HepG2 (cell line): ENCODE results near the gene FHDC1. TPM values are rescaled to one million over a fixed set of nuclear protein-coding genes. Genes with fewer than 3 reads are reported as not detected.

ENCODE experiments used
- ATAC-seq: fragments of 200-7000 bp; cut with Tn5 transposase; 3 replicates; pipeline ENCODE4 v1.9.1; 2020; ENCODE audit warnings: mild to moderate bottlenecking, moderate library complexity
- BruUV-seq: library from RNA; stranded (reverse); fragments of 400-500 nt; replicated peaks from 2 replicates; lab custom pipeline; 2021; lab: Mats Ljungman, UMichigan
- CTCF ChIA-PET: fragments of 300-600 bp; formaldehyde crosslinking; extraction: SDS; loops from one replicate; lab custom pipeline; 2021; ENCODE audit warnings: low total read pairs, inconsistent platforms, low intra/inter-chr PET ratio; lab: Yijun Ruan, JAX
- POLR2A ChIA-PET: fragments of 350-600 bp; sonication (Branson Sonifier 250); formaldehyde crosslinking; loops from one replicate; lab custom pipeline; 2020; ENCODE audit warnings: antibody characterized with exemption, inconsistent platforms; lab: Yijun Ruan, JAX
- DNase-seq: peaks from one replicate; pipeline ENCODE4 v3.0.0-alpha.2; 2015; ENCODE audit warnings: low spot score
- FAIRE-seq: peaks from 3 replicates; lab custom pipeline; 2011; peaks lifted over from hg19 to GRCh38; lab: Jason Lieb, UNC
- H2AFZ ChIP-seq: one replicate; pipeline ENCODE4 v1.6.1; 2011; ENCODE audit warnings: low read length, inconsistent platforms
- H3K27ac ChIP-seq: fragments of 300-600 bp; 3 replicates; pipeline ENCODE4 v1.8.0; 2011; ENCODE audit warnings: mixed run types, mild to moderate bottlenecking, mixed read lengths, low read length, inconsistent platforms; ENCODE audit not compliant: insufficient read depth; ENCODE audit errors: extremely low read length
- H3K27me3 ChIP-seq, 2 experiments: fragments of 200-600 bp in 1 of 2; 2 replicates in 1 of 2; 3 replicates in 1 of 2; pipeline versions ENCODE4 v1.6.0 to v1.8.0; 2011; ENCODE audit warnings: low read length in 2 of 2, mild to moderate bottlenecking in 2 of 2, moderate library complexity in 2 of 2, inconsistent platforms in 1 of 2; ENCODE audit not compliant: insufficient read depth in 2 of 2, control insufficient read depth in 1 of 2
- H3K36me3 ChIP-seq, 2 experiments: fragments of 200-600 bp in 1 of 2; replicated peaks in 1 of 2; 2 replicates in 1 of 2; 3 replicates in 1 of 2; pipeline versions ENCODE4 v1.5.1 to v1.8.0; 2011; ENCODE audit warnings: low read length in 2 of 2, inconsistent platforms in 1 of 2; ENCODE audit not compliant: insufficient read depth in 2 of 2, control insufficient read depth in 1 of 2
- H3K4me1 ChIP-seq: 2 replicates; pipeline ENCODE4 v1.5.1; 2012; ENCODE audit warnings: low read length, inconsistent platforms; ENCODE audit not compliant: insufficient read depth
- H3K4me2 ChIP-seq: 2 replicates; pipeline ENCODE4 v1.6.0; 2011; ENCODE audit warnings: low read depth, low read length, inconsistent platforms
- H3K4me3 ChIP-seq, 3 experiments: fragments of 200-600 bp in 1 of 3; sonication (generic), shearing (Covaris generic) in 1 of 3; replicated peaks in 1 of 3; 2 replicates each; pipeline ENCODE4 v1.5.1; 2011 to 2016; ENCODE audit warnings: low read length in 3 of 3, inconsistent platforms in 2 of 3, low read depth in 2 of 3, mild to moderate bottlenecking in 2 of 3, control low read depth in 1 of 3, mixed read lengths in 1 of 3; ENCODE audit not compliant: insufficient read depth in 1 of 3
- H3K79me2 ChIP-seq: one replicate; pipeline ENCODE4 v1.6.1; 2011; ENCODE audit warnings: low read length, inconsistent platforms; ENCODE audit not compliant: insufficient read depth
- H3K9ac ChIP-seq: 2 replicates; pipeline ENCODE4 v1.6.0; 2011; ENCODE audit warnings: mild to moderate bottlenecking, low read depth, low read length, inconsistent platforms; ENCODE audit not compliant: insufficient read depth
- H3K9me3 ChIP-seq: 2 replicates; pipeline ENCODE4 v1.5.1; 2012; ENCODE audit warnings: mild to moderate bottlenecking, low read length
- H4K20me1 ChIP-seq: 2 replicates; pipeline ENCODE4 v1.6.0; 2011; ENCODE audit warnings: inconsistent platforms, mild to moderate bottlenecking, low read length, moderate library complexity; ENCODE audit not compliant: insufficient read depth
- MAZ ChIP-seq, 2 experiments: sonication (generic) in 1 of 2; formaldehyde crosslinking in 1 of 2; IDR thresholded peaks; 2 replicates each; pipeline versions ENCODE4 v1.5.0 to v1.6.1; 2012 to 2020; ENCODE audit warnings: low read depth in 2 of 2, mild to moderate bottlenecking in 2 of 2, borderline replicate concordance in 1 of 2, improper control_type of control experiment in 1 of 2, low read length in 1 of 2, missing genetic modification reagents in 1 of 2, moderate library complexity in 1 of 2
- NR3C1 ChIP-seq: sonication (generic); formaldehyde crosslinking; IDR thresholded peaks from 2 replicates; pipeline ENCODE4 v1.4.0; 2020; ENCODE audit warnings: missing genetic modification reagents
- STAG1 ChIP-seq: sonication (generic); formaldehyde crosslinking; IDR thresholded peaks from 2 replicates; pipeline ENCODE4 v1.4.0; 2020; ENCODE audit warnings: missing genetic modification reagents
- ZNF225 ChIP-seq: sonication (generic); formaldehyde crosslinking; IDR thresholded peaks from 2 replicates; pipeline ENCODE4 v1.4.0; 2020; ENCODE audit warnings: mild to moderate bottlenecking, missing genetic modification reagents
- ZNF232 ChIP-seq: sonication (generic); formaldehyde crosslinking; IDR thresholded peaks from 2 replicates; pipeline ENCODE4 v1.4.0; 2020; ENCODE audit warnings: missing genetic modification reagents, borderline replicate concordance
- ZNF564 ChIP-seq: sonication (generic); formaldehyde crosslinking; IDR thresholded peaks from 2 replicates; pipeline ENCODE4 v1.8.1; 2023; ENCODE audit warnings: mild to moderate bottlenecking, missing genetic modification reagents
- ZNF567 ChIP-seq: sonication (generic); formaldehyde crosslinking; IDR thresholded peaks from 2 replicates; pipeline ENCODE4 v1.8.1; 2023; ENCODE audit warnings: mild to moderate bottlenecking, missing genetic modification reagents, borderline replicate concordance
- WGBS: methylation state at CpG from one replicate; pipeline ENCODE4 v1.1.6; 2017; ENCODE audit warnings: low lambda C conversion rate; 5-methylcytosine and 5-hydroxymethylcytosine counted together
- in situ Hi-C: cut with HindIII; loops from 2 replicates; pipeline ENCODE4 v1.10.0; 2017; ENCODE audit warnings: low pct_unique_long_range_greater_than_20kb; ENCODE audit not compliant: extremely low pct_ligation_motif_present
- intact Hi-C: fragments of 100-400 bp; cut with micrococcal nuclease; formaldehyde crosslinking; loops from one replicate; pipeline ENCODE4 v1.10.0; 2022; ENCODE audit not compliant: unreplicated experiment
- polyA plus RNA-seq, 8 experiments: library from polyadenylated mRNA; depleted of rRNA in 3 of 8; stranded (reverse) in 7 of 8; unstranded in 1 of 8; fragments of >200 nt; fragmentation: Illumina TruSeq in 4 of 8; extraction: Trizol in 4 of 8; gene quantifications; 2 replicates each; pipeline versions ENCODE4 v1.2.1 to v1.2.3, GENCODE V29; 2011 to 2016; ENCODE audit warnings: low read depth in 4 of 8, missing spikeins in 1 of 8, mixed read lengths in 1 of 8; ENCODE audit not compliant: insufficient read depth in 1 of 8
- total RNA-seq, 5 experiments: library from RNA; depleted of rRNA; stranded (reverse); fragments of >200 nt; fragmentation: Illumina TruSeq; extraction: Trizol; gene quantifications; 2 replicates each; pipeline ENCODE4 v1.2.3, GENCODE V29; 2016; ENCODE audit warnings: low read depth in 1 of 5
- TF ChIP-seq, protein P1 (sequence below), 2 experiments: IDR thresholded peaks; 2 replicates each; pipeline ENCODE4 v1.6.1; 2011 to 2012; ENCODE audit warnings: low read length in 2 of 2, borderline replicate concordance in 1 of 2, low read depth in 1 of 2, mild to moderate bottlenecking in 1 of 2, moderate library complexity in 1 of 2
- TF ChIP-seq, protein P2 (sequence below): sonication (generic); formaldehyde crosslinking; IDR thresholded peaks from 2 replicates; pipeline ENCODE4 v1.8.0; 2022; ENCODE audit warnings: mild to moderate bottlenecking, missing genetic modification reagents, borderline replicate concordance

Gene FHDC1
- total and polyA plus RNA-seq, 2 of the 13 experiments (the other 11 are each of a cell fraction or from before 2014, with no cell fraction given), result 0.07 to 0.15 TPM

DNA sequence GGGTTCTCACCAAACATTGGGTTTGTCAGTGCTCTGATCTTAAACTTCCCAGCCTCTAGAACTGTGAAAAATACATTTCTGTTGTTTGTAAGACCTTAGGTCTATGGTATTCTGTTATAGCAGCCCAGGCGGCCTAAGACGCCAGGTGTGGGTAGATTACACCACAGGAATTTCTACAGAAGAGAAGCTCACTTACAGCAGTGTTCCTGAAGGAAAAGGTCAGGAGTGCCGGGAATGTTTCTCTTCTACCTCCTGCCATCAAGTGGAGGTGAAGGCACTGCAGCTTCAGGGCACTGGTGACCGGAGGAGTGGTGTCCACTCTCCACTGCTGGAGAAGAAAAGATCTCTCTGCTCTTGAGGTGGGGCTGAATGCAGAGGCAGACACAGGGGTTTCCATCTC is 45.7 kb downstream of the FHDC1 start:
- Histone ChIP-seq H2AFZ (no peak overlapping the region), H3K9ac (no peak overlapping the region)
- no peak for TF ChIP-seq ZNF225 (CRISPR knock-in tag)
- TF ChIP-seq MAZ (IDR thresholded peaks at IDR 0.05; ENCODE audit: borderline replicate concordance, low read depth, low read length), result no peak
- no peak for TF ChIP-seq MAZ (CRISPR knock-in tag; IDR thresholded peaks at IDR 0.05; ENCODE audit: low read depth)
- 0 out of 2 replicates have a peak, but pooled peaks have one; percentile 4 for TF ChIP-seq STAG1 (CRISPR knock-in tag)
- TF ChIP-seq, all 625 proteins: peak for 1
- H3K4me1 ChIP-seq, result no peaks in the 10 kb centered on the region
- no peak overlapping the region for H3K4me2 ChIP-seq
- intact Hi-C loops, result no loop called here
- peaks cover 0 to 35% of the 10 kb centered on the region in 2 experiments; a peak in 4 of 5 replicates for H3K27me3 ChIP-seq
- no peaks in the 10 kb centered on the region for H3K36me3 ChIP-seq
- ChIA-PET POLR2A (no interaction called here), CTCF (no interaction called here)
- no peaks in the 10 kb centered on the region for H3K9me3 ChIP-seq
- H3K79me2 ChIP-seq, result no peaks in the 10 kb centered on the region
- H3K4me3 ChIP-seq, result no peak overlapping the region
- DNase-seq, result no peak
- ATAC-seq, result peak; percentile 64
- no peak overlapping the region for H3K27ac ChIP-seq
- no peaks in the 10 kb centered on the region for H4K20me1 ChIP-seq
- in situ Hi-C loops, result no loop called here
- FAIRE-seq, result no peak
- no TSS peak for BruUV-seq
- WGBS, result 0% methylated on average over 2 of the region's 4 CpGs

DNA sequence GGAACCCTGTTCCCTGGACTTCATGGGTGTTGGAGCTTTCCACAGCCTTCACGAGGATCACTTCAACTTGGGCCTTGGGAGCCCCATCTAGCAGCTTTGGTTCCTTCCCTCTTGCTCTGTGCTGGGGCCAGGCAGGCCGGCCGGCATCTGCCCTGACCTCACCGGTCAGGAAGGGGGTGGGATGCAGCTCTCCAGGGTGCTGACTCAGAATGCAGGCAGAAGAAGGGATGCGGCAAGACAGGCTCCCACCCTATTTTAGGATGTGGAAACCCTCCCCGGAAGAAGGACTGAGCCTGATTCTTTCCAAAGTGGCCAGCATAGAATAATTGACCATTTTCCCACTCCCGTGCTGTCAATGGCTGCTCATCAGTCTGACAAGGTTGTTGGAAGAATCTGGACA is 47.1 kb downstream of the FHDC1 start:
- intact Hi-C loops, result no loop called here
- CTCF ChIA-PET, result no interaction called here
- no peak for TF ChIP-seq ZNF564
- TF ChIP-seq ZNF567 (CRISPR knock-in tag), result no peak
- TF ChIP-seq, protein P1, sequence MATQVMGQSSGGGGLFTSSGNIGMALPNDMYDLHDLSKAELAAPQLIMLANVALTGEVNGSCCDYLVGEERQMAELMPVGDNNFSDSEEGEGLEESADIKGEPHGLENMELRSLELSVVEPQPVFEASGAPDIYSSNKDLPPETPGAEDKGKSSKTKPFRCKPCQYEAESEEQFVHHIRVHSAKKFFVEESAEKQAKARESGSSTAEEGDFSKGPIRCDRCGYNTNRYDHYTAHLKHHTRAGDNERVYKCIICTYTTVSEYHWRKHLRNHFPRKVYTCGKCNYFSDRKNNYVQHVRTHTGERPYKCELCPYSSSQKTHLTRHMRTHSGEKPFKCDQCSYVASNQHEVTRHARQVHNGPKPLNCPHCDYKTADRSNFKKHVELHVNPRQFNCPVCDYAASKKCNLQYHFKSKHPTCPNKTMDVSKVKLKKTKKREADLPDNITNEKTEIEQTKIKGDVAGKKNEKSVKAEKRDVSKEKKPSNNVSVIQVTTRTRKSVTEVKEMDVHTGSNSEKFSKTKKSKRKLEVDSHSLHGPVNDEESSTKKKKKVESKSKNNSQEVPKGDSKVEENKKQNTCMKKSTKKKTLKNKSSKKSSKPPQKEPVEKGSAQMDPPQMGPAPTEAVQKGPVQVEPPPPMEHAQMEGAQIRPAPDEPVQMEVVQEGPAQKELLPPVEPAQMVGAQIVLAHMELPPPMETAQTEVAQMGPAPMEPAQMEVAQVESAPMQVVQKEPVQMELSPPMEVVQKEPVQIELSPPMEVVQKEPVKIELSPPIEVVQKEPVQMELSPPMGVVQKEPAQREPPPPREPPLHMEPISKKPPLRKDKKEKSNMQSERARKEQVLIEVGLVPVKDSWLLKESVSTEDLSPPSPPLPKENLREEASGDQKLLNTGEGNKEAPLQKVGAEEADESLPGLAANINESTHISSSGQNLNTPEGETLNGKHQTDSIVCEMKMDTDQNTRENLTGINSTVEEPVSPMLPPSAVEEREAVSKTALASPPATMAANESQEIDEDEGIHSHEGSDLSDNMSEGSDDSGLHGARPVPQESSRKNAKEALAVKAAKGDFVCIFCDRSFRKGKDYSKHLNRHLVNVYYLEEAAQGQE (IDR thresholded peaks at IDR 0.05; ENCODE audit: borderline replicate concordance in 1 of 2, low read depth in 1 of 2, low read length in 2 of 2), result peak; percentile 61 to 92
- no peak for TF ChIP-seq ZNF232 (CRISPR knock-in tag)
- TF ChIP-seq NR3C1 (CRISPR knock-in tag), result no peak
- TF ChIP-seq, protein P2, sequence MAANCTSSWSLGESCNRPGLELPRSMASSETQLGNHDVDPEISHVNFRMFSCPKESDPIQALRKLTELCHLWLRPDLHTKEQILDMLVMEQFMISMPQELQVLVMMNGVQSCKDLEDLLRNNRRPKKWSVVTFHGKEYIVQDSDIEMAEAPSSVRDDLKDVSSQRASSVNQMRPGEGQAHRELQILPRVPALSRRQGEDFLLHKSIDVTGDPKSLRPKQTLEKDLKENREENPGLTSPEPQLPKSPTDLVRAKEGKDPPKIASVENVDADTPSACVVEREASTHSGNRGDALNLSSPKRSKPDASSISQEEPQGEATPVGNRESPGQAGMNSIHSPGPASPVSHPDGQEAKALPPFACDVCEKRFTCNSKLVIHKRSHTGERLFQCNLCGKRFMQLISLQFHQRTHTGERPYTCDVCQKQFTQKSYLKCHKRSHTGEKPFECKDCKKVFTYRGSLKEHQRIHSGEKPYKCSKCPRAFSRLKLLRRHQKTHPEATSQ (CRISPR knock-in tag), result no peak

More for the DNA sequence above, 47.1 kb downstream of the FHDC1 start:
- H3K4me2 ChIP-seq, result no peak overlapping the region
- H4K20me1 ChIP-seq, result no peaks in the 10 kb centered on the region
- no peaks in the 10 kb centered on the region for H3K79me2 ChIP-seq
- H3K4me3 ChIP-seq, result no peak overlapping the region
- no peaks in the 10 kb centered on the region for H3K4me1 ChIP-seq
- in situ Hi-C loops, result no loop called here
- WGBS, result 0% methylated on average over 1 of the region's 7 CpGs
- H3K9me3 ChIP-seq, result no peaks in the 10 kb centered on the region
- FAIRE-seq (no peak), ATAC-seq (peak; percentile 68), DNase-seq (no peak)
- no TSS peak for BruUV-seq
- H3K36me3 ChIP-seq, result no peaks in the 10 kb centered on the region
- POLR2A ChIA-PET, result no interaction called here
- H3K27me3 ChIP-seq, result peaks cover 0 to 35% of the 10 kb centered on the region in 2 experiments; a peak in 3 of 5 replicates
- H3K27ac ChIP-seq, result no peak overlapping the region
- no peak overlapping the region for H2AFZ ChIP-seq
- H3K9ac ChIP-seq, result no peak overlapping the region
